ENCODE measurements around the gene BCL2L13. TPM values are rescaled to one million over a fixed set of nuclear protein-coding genes. Genes with fewer than 3 reads are reported as not detected.

The BCL2L13 gene
- total RNA-seq, 2 experiments from 2014 or later = 8.1 to 10.0 TPM

DNA sequence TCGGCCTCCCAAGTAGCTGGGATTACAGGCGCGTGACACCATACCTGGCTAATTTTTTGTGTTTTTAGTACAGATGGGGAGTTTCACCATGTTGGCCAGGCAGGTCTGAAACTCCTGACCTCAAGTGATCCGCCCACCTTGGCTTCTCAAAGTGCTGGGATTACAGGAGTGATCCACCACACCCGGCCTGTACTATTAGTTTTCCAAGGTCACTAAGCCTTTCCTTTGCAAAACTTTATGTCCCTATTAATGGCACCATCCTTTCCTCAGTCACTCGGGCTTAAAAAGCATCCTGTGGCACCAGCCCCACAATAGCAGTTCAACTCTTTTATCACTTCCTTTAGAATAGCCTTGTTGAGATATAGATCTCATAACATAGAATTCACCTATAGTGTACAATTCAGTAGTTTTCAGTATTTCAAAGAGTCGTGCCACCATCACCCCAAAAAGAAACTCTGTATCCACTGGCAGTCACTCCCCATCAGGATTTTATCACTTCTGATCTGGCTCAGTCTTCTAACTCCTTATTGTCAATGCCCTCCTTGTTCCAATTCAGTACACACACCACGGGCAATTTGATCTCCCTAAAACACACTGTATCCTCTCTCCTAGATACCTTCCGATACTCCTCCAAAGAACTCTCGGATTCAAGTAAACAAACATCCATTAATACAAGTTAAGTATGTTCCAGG lies 921 bp upstream of the BCL2L13 start:
- no peaks in the 10 kb centered on the region for H3K27me3 ChIP-seq (ENCODE audit: control insufficient read depth in 1 of 2, insufficient read depth in 2 of 2, low read length in 2 of 2)
- Mint-ChIP-seq H3K4me3 (peak overlapping the region; percentile 92), H3K9me3 (no peaks in the 10 kb centered on the region), H3K27ac (peak overlapping the region; percentile 96), H3K27me3 (no peaks in the 10 kb centered on the region), H3K36me3 (ENCODE audit: low read depth) (peaks cover 21% of the 10 kb centered on the region), H3K4me1 (ENCODE audit: low read depth) (peaks cover 31% of the 10 kb centered on the region)
- peak overlapping the region; percentile 98 to 99 for H3K27ac ChIP-seq (ENCODE audit: low read depth in 1 of 2, low read length in 2 of 2)
- ChIA-PET CTCF (no interaction called here), POLR2A (no interaction called here)
- peaks cover 2% of the 10 kb centered on the region for H3K36me3 ChIP-seq (ENCODE audit: insufficient read depth, low read length)
- ATAC-seq (ENCODE audit: poor library complexity) = no peak
- DNase-seq = peak in 1 of 14 experiments; percentile 5
- H3K4me1 ChIP-seq (ENCODE audit: insufficient read depth, low read length) = peaks cover 24% of the 10 kb centered on the region
- peak overlapping the region; percentile 85 for H3K4me3 ChIP-seq (ENCODE audit: low read length)
- intact Hi-C loops (cut with DNase I, micrococcal nuclease) = loop anchor here (1.0 to 10.0 kb wide), 8 partner anchors 8 to 553 kb away; partner anchors contain the start of genes ATP6V1E1 (in 1 of the 2), BID (in 1 of the 2), IL17RA (in 1 of the 2) and PEX26 (in 1 of the 2)
- no peaks in the 10 kb centered on the region for H3K9me3 ChIP-seq (ENCODE audit: control insufficient read depth in 1 of 2, insufficient read depth in 1 of 2, low read length in 2 of 2)
- TF ChIP-seq, protein P1, sequence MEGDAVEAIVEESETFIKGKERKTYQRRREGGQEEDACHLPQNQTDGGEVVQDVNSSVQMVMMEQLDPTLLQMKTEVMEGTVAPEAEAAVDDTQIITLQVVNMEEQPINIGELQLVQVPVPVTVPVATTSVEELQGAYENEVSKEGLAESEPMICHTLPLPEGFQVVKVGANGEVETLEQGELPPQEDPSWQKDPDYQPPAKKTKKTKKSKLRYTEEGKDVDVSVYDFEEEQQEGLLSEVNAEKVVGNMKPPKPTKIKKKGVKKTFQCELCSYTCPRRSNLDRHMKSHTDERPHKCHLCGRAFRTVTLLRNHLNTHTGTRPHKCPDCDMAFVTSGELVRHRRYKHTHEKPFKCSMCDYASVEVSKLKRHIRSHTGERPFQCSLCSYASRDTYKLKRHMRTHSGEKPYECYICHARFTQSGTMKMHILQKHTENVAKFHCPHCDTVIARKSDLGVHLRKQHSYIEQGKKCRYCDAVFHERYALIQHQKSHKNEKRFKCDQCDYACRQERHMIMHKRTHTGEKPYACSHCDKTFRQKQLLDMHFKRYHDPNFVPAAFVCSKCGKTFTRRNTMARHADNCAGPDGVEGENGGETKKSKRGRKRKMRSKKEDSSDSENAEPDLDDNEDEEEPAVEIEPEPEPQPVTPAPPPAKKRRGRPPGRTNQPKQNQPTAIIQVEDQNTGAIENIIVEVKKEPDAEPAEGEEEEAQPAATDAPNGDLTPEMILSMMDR (IDR thresholded peaks at IDR 0.05) = no peak

DNA sequence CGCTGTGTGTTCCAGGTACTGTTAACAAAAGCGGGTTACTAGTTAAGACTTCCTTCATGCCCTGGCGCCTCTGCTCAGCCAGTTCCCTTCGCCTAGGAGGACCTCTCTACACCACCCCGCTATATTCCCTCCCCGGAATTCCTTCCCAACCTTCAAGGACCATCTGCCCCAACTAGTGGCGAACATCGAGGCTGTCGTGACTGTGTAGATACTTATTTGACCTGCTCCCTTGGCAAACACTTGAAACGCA lies 450 bp upstream of the BCL2L13 start:
- Histone ChIP-seq H3K4me3 (ENCODE audit: low read length) (peak overlapping the region; percentile 85), H3K27ac (ENCODE audit: low read depth in 1 of 2, low read length in 2 of 2) (peak overlapping the region; percentile 98 to 99), H3K9me3 (ENCODE audit: control insufficient read depth in 1 of 2, insufficient read depth in 1 of 2, low read length in 2 of 2) (no peaks in the 10 kb centered on the region), H3K4me1 (ENCODE audit: insufficient read depth, low read length) (peaks cover 24% of the 10 kb centered on the region), H3K36me3 (ENCODE audit: insufficient read depth, low read length) (peaks cover 2% of the 10 kb centered on the region), H3K27me3 (ENCODE audit: control insufficient read depth in 1 of 2, insufficient read depth in 2 of 2, low read length in 2 of 2) (no peaks in the 10 kb centered on the region)
- POLR2A ChIA-PET = interaction anchor here (1.4 kb wide), 2 partner anchors 16 to 141 kb away, joined by 3 to 4 read pairs; no protein-coding TSS in a partner anchor
- H3K4me3 Mint-ChIP-seq = peak overlapping the region; percentile 92
- ATAC-seq (ENCODE audit: poor library complexity) = peak; percentile 35
- H3K27ac Mint-ChIP-seq = peak overlapping the region; percentile 96
- H3K9me3 Mint-ChIP-seq = no peaks in the 10 kb centered on the region
- H3K27me3 Mint-ChIP-seq = no peaks in the 10 kb centered on the region
- CTCF ChIA-PET = no interaction called here
- peaks cover 31% of the 10 kb centered on the region for H3K4me1 Mint-ChIP-seq (ENCODE audit: low read depth)
- TF ChIP-seq, protein P1 (IDR thresholded peaks at IDR 0.05) = no peak
- intact Hi-C loops (cut with DNase I, micrococcal nuclease) = loop anchor here (1.0 to 10.0 kb wide), 8 partner anchors 9 to 553 kb away; partner anchors contain the start of genes ATP6V1E1 (in 1 of the 2), BID (in 1 of the 2), IL17RA (in 1 of the 2) and PEX26 (in 1 of the 2)
- H3K36me3 Mint-ChIP-seq (ENCODE audit: low read depth) = peaks cover 26% of the 10 kb centered on the region
- DNase-seq = peak in 2 of 14 experiments; percentile 13 to 16

DNA sequence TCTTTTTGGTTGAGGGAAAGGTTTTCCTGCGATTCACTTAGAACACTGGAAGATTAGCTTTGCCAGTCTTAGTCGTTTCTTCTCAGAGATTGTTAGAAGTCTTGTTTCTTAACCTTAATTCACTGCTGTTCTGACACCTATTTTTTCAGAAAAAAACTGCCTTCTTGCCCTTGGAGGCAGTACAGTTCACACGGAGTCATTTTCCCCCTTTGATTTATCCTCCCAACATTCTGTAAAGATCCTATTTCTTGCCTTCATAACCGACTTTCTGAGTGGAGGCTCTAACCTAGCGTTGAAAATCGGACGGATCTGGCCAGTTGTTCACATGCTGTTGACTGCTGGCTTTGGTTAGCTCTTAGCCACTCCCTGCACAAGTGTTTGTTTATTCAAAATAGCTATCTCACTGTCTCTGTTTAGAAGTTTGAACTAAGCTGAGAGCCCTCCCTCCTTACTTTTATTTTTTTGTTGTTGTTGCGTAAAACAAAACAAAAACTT lies 737 bp downstream of the BCL2L13 start:
- DNase-seq (peak in 3 of 14 experiments; percentile 30 to 62 (median 50)), ATAC-seq (ENCODE audit: poor library complexity) (peak; percentile 11)
- Histone ChIP-seq H3K9me3 (ENCODE audit: control insufficient read depth in 1 of 2, insufficient read depth in 1 of 2, low read length in 2 of 2) (no peaks in the 10 kb centered on the region), H3K27ac (ENCODE audit: low read depth in 1 of 2, low read length in 2 of 2) (peak overlapping the region; percentile 98 to 99), H3K4me3 (ENCODE audit: low read length) (peak overlapping the region; percentile 85), H3K36me3 (ENCODE audit: insufficient read depth, low read length) (peaks cover 2% of the 10 kb centered on the region), H3K27me3 (ENCODE audit: control insufficient read depth in 1 of 2, insufficient read depth in 2 of 2, low read length in 2 of 2) (no peaks in the 10 kb centered on the region), H3K4me1 (ENCODE audit: insufficient read depth, low read length) (peaks cover 24% of the 10 kb centered on the region)
- H3K36me3 Mint-ChIP-seq (ENCODE audit: low read depth) = peaks cover 26% of the 10 kb centered on the region
- TF ChIP-seq, protein P1 (IDR thresholded peaks at IDR 0.05) = no peak
- POLR2A ChIA-PET = interaction anchor here (0.5 to 1.8 kb wide), 11 partner anchors 10 to 438 kb away, joined by 3 to 13 read pairs (median 3); partner anchors contain the start of genes ADA2 and PEX26
- peaks cover 31% of the 10 kb centered on the region for H3K4me1 Mint-ChIP-seq (ENCODE audit: low read depth)
- intact Hi-C loops (cut with DNase I, micrococcal nuclease) = loop anchor here (5.0 to 10.0 kb wide), 6 partner anchors 136 to 554 kb away; partner anchors contain the start of genes BID (in 1 of the 2), IL17RA (in 1 of the 2) and PEX26 (in 1 of the 2)
- CTCF ChIA-PET = interaction anchor here (1.1 to 1.3 kb wide), 2 partner anchors 10 to 13 kb away, joined by 3 read pairs; no protein-coding TSS in a partner anchor
- H3K27me3 Mint-ChIP-seq = no peaks in the 10 kb centered on the region
- no peaks in the 10 kb centered on the region for H3K9me3 Mint-ChIP-seq
- H3K4me3 Mint-ChIP-seq = peak overlapping the region; percentile 92
- H3K27ac Mint-ChIP-seq = peak overlapping the region; percentile 96

Measured in CD4-positive, alpha-beta T cell (primary cell).